Stomach (tissue), 9 donors: Measurements from ENCODE around the gene LRP1. TPM values are rescaled to one million over a fixed set of nuclear protein-coding genes. Genes with fewer than 3 reads are reported as not detected.

Experiments used
- DNase-seq, 2 donors: peaks; one replicate each; pipeline versions ENCODE4 v3.0.0 to v3.0.0-alpha.2; 2013 to 2019
- H3K27ac ChIP-seq, 5 donors: fragments of 200-600 bp in 4 of 5; sonication (generic) in 4 of 5; one replicate each; pipeline ENCODE4 v1.5.1; 2013 to 2019; ENCODE audit warnings: mild to moderate bottlenecking in 1 of 5, moderate library complexity in 1 of 5
- H3K27me3 ChIP-seq, 3 donors: fragments of 200-600 bp; sonication (generic); one replicate each; pipeline ENCODE4 v1.5.1; 2017 to 2019; ENCODE audit warnings: mixed run types in 1 of 3
- H3K36me3 ChIP-seq, 4 donors: fragments of 200-600 bp; sonication (generic); 1 replicate in 3 of 4; 2 replicates in 1 of 4; pipeline ENCODE4 v1.5.1; 2016 to 2019
- H3K4me1 ChIP-seq, 4 donors: fragments of 200-600 bp; sonication (generic); one replicate each; pipeline ENCODE4 v1.5.1; 2016 to 2019
- H3K4me3 ChIP-seq, 4 donors: fragments of 200-600 bp; sonication (generic) in 3 of 4; one replicate each; pipeline ENCODE4 v1.5.1; 2016 to 2019; ENCODE audit warnings: mild to moderate bottlenecking in 1 of 4
- H3K9me3 ChIP-seq, 4 donors: fragments of 200-600 bp; sonication (generic); one replicate each; pipeline ENCODE4 v1.5.1; 2016 to 2019
- EP300 ChIP-seq: sonication (generic); formaldehyde crosslinking; IDR thresholded peaks from one replicate; pipeline ENCODE4 v1.6.1; 2017; ENCODE audit warnings: antibody characterized with exemption
- POLR2A ChIP-seq, 4 donors: fragments of 450-650 bp; IDR thresholded peaks; one replicate each; pipeline ENCODE4 v1.6.1; 2016; ENCODE audit warnings: antibody characterized with exemption in 4 of 4, control low read depth in 2 of 4, mild to moderate bottlenecking in 1 of 4, moderate library complexity in 1 of 4
- POLR2AphosphoS5 ChIP-seq, 3 donors: sonication (generic); formaldehyde crosslinking; IDR thresholded peaks; one replicate each; pipeline ENCODE4 v1.6.1; 2016; ENCODE audit warnings: antibody characterized with exemption in 3 of 3
- WGBS, 5 donors: extraction: QIAGEN DNeasy Blood & Tissue Kit in 3 of 5; methylation state at CpG; one replicate each; pipeline versions ENCODE4 v1.1.5 to v1.1.7; 2013 to 2018; 5-methylcytosine and 5-hydroxymethylcytosine counted together
- intact Hi-C: fragments of 100-400 bp; cut with DNase I; formaldehyde crosslinking; loops from one replicate; pipeline ENCODE4 v1.15.1; 2023; ENCODE audit warnings: low total_unique reads
- polyA plus RNA-seq, 3 donors: library from polyadenylated mRNA; stranded (reverse); fragments of 200-250 nt; gene quantifications; one replicate each; pipeline ENCODE4 v1.2.3, GENCODE V29; 2013
- total RNA-seq, 5 donors: library from RNA; depleted of rRNA; stranded (reverse); fragments of >200 nt; gene quantifications; one replicate each; pipeline versions ENCODE4 v1.1.0 to v1.2.3, GENCODE V29; 2014 to 2016
- TF ChIP-seq, protein P1 (sequence below), 7 experiments: fragments of 450-650 bp in 4 of 7; fragments of 200-600 bp in 3 of 7; sonication (generic) in 3 of 7; IDR thresholded peaks; one replicate each; pipeline ENCODE4 v1.5.1; 2016 to 2019; ENCODE audit warnings: antibody characterized with exemption in 7 of 7, control low read depth in 2 of 7, mild to moderate bottlenecking in 1 of 7
- donor health status: healthy with polysubstance abuse.
- donor health status: Bipolar disorder and iron deficiency.
- donor health status: healthy.

Gene LRP1
- total and polyA plus RNA-seq, 8 donors: 13.5 to 510 (median 100) TPM

DNA sequence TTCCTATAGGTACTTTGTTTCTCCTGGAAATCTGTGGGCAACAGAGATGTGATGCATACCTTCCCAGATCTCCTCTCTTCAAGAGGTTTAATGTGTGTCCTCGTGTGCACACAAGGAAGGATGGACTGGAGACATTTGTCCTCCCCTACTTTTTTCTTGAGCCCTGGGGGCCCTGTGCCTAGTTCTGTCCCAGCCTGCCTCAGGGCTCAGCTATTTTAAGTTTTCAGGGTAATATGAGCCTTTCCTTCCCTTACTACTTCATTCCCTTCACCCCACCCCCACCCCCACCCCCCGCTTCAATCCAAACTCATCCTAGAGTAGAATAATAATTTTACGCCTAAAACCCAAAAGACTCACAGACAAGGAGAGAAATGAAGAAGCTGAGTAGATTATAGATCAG, 122.3 kb downstream of the LRP1 start:
- Histone ChIP-seq H3K9me3 (no peaks in the 10 kb centered on the region), H3K27ac (no peak overlapping the region), H3K4me1 (no peaks in the 10 kb centered on the region), H3K4me3 (no peak overlapping the region), H3K36me3 (peaks cover 2 to 23% (median 16%) of the 10 kb centered on the region in 4 donors), H3K27me3 (peaks cover 0 to 6% (median 0%) of the 10 kb centered on the region in 3 donors)
- intact Hi-C loops: no loop called here
- WGBS, 5 donors: 70 to 84% (median 81%) methylated on average over 3 of the region's 3 CpGs
- TF ChIP-seq POLR2A (IDR thresholded peaks at IDR 0.05): no peak
- no peak for TF ChIP-seq POLR2AphosphoS5 (IDR thresholded peaks at IDR 0.05)
- TF ChIP-seq EP300: no peak
- TF ChIP-seq, protein P1, sequence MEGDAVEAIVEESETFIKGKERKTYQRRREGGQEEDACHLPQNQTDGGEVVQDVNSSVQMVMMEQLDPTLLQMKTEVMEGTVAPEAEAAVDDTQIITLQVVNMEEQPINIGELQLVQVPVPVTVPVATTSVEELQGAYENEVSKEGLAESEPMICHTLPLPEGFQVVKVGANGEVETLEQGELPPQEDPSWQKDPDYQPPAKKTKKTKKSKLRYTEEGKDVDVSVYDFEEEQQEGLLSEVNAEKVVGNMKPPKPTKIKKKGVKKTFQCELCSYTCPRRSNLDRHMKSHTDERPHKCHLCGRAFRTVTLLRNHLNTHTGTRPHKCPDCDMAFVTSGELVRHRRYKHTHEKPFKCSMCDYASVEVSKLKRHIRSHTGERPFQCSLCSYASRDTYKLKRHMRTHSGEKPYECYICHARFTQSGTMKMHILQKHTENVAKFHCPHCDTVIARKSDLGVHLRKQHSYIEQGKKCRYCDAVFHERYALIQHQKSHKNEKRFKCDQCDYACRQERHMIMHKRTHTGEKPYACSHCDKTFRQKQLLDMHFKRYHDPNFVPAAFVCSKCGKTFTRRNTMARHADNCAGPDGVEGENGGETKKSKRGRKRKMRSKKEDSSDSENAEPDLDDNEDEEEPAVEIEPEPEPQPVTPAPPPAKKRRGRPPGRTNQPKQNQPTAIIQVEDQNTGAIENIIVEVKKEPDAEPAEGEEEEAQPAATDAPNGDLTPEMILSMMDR (IDR thresholded peaks at IDR 0.05): no peak
- DNase-seq: no peak

DNA sequence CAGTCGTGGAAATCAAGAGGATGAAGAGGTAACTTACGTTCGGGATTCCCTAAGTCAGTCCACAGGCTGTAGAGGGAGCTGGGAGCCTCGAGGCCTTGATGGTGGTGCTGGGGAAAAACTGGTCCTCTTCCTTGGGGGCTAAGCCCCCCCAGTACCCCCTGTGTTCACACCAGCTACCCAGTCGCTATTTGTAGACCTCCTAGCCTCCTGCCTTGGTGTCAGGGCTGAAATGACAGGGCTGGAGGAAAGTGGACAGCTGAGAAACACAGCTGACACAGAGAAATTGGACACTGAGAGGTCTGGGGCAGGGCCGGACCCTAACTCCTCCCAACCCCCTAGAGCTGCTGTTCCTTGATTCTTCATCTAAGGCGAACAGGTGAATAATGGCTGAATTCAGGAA, 122.7 kb downstream of the LRP1 start, which contains the start of gene STAC3:
Gene STAC3, minus strand, starts transcription at position 232 of the 400 bp plus-strand sequence. CDS start 1,551 bp downstream, outside the sequence.
- no peak for DNase-seq
- Histone ChIP-seq H3K4me1 (no peaks in the 10 kb centered on the region), H3K9me3 (no peaks in the 10 kb centered on the region), H3K27me3 (peaks cover 0 to 6% (median 0%) of the 10 kb centered on the region in 3 donors), H3K4me3 (no peak within 1 kb of the TSS), H3K36me3 (peaks cover 6 to 27% (median 20%) of the 10 kb centered on the region in 4 donors), H3K27ac (no peak within 1 kb of the TSS)
- TF ChIP-seq POLR2A (IDR thresholded peaks at IDR 0.05): no peak
- no peak for TF ChIP-seq EP300
- no peak for TF ChIP-seq POLR2AphosphoS5 (IDR thresholded peaks at IDR 0.05)
- TF ChIP-seq, protein P1 (IDR thresholded peaks at IDR 0.05): no peak
- intact Hi-C loops: no loop called here
- WGBS, 5 donors: 48 to 80% (median 75%) methylated on average over 7 of the region's 7 CpGs

DNA sequence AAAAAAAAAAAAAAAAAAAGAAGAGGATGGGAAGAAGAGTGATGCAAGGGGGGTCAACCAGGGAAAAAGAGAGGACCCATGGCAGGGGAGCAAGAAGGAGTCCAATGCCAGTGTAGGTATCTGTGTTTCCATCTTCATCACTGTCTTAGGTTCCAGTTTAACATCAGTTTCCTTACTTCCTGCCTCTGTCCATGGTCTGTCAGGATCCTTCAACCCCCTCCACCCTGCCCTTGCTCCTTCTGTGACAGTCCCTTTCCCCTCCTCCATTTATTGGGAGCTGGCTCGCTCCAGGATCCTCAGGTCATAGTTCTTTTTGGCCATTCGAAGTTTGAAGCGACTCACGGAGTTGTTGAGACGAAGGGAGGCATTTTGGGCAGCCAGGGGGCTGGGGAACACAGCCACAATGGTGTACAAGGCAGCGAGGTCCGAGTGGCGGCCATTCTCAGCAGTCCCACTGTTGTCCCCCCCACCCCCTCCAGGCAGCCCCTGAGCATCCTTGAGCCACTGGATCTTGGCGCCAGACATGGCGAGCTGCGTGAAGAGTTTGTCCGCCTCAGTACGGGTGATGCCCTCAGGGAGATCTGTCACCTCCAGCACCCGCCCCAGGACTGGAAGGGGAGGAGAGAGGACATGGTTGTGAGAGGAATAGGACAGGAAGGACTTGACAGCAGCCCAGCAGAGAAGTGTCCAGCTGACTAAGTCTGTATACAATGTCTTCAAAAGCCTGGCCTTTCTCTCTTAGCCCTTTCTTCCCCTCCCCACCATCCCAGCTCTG, 126.4 kb downstream of the LRP1 start:
- intact Hi-C loops: no loop called here
- no peaks in the 10 kb centered on the region for H3K9me3 ChIP-seq
- DNase-seq: no peak
- H3K27ac ChIP-seq: no peak overlapping the region
- peaks cover 0 to 9% (median 1%) of the 10 kb centered on the region in 4 donors for H3K4me1 ChIP-seq
- WGBS, 5 donors: 90 to 95% (median 91%) methylated on average over 9 to 14 of the region's 14 CpGs
- H3K4me3 ChIP-seq: no peak overlapping the region
- no peaks in the 10 kb centered on the region for H3K27me3 ChIP-seq
- TF ChIP-seq EP300: no peak
- no peak for TF ChIP-seq POLR2A (IDR thresholded peaks at IDR 0.05)
- no peak for TF ChIP-seq POLR2AphosphoS5 (IDR thresholded peaks at IDR 0.05)
- TF ChIP-seq, protein P1 (IDR thresholded peaks at IDR 0.05): no peak
- H3K36me3 ChIP-seq: peaks cover 38 to 64% (median 57%) of the 10 kb centered on the region in 4 donors

DNA sequence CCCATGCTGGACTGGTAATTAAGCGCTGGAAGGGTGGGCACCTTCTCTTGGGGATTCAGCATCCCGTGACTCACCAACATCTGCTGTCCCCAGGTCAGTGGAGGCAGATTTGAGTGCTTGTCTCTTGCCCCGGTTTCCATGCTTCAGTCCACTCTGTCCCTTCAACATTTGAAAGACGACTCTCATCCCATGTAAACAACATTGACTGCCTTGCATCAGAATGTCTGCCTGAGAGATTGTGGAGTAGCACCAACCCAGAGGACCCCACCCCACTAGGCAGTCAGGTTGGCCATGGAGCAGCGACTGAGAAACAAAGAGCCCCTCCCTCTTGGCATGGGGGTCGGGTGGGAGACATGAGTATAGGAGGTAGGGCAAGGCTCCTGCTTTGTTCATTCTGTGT, 127.6 kb downstream of the LRP1 start:
- Histone ChIP-seq H3K4me3 (no peak overlapping the region), H3K36me3 (peaks cover 40 to 75% (median 68%) of the 10 kb centered on the region in 4 donors), H3K4me1 (peaks cover 0 to 12% (median 2%) of the 10 kb centered on the region in 4 donors), H3K27me3 (no peaks in the 10 kb centered on the region), H3K27ac (no peak overlapping the region), H3K9me3 (no peaks in the 10 kb centered on the region)
- no peak for DNase-seq
- TF ChIP-seq EP300: no peak
- no peak for TF ChIP-seq POLR2AphosphoS5 (IDR thresholded peaks at IDR 0.05)
- TF ChIP-seq POLR2A (IDR thresholded peaks at IDR 0.05): no peak
- TF ChIP-seq, protein P1 (IDR thresholded peaks at IDR 0.05): no peak
- 85 to 95% (median 90%) methylated on average over 6 of the region's 6 CpGs for WGBS, 5 donors
- intact Hi-C loops: no loop called here
